Subcutaneous adipose tissue (tissue), 4 donors: ENCODE results near the gene USP8. TPM values are rescaled to one million over a fixed set of nuclear protein-coding genes. Genes with fewer than 3 reads are reported as not detected.

Experiments used
- total RNA-seq, 4 donors: library from RNA; depleted of rRNA; stranded (reverse); fragments of >200 nt; gene quantifications; one replicate each; pipeline ENCODE4 v1.1.0, GENCODE V29; 2016
- TF ChIP-seq, protein P1 (sequence below): fragments of 450-650 bp; IDR thresholded peaks from one replicate; pipeline ENCODE4 v1.5.1; 2016; ENCODE audit warnings: low read depth, mild to moderate bottlenecking, control low read depth, antibody characterized with exemption, moderate library complexity

USP8 gene
- total RNA-seq, 4 donors from 2014 or later: 45.2 to 65.2 (median 50.9) TPM

DNA sequence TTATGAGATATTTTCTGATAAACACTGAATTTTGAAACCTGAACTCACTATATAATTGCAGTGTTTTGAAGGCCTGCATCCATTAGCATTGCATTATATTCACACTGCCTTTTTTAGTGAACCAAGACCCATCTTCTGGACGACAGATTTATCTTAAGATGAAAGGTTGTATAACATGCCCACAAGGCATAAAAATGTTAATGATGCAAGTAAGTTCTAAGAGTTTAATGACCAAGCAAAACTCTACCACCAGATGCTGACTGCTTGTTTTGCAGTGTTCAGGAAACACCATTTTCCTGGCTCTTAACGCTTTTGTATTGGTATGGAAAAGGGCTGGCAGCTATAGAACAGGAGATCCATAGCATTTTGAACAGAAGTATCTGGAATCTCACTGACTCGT, 76.1 kb downstream of the USP8 start:
- TF ChIP-seq, protein P1, sequence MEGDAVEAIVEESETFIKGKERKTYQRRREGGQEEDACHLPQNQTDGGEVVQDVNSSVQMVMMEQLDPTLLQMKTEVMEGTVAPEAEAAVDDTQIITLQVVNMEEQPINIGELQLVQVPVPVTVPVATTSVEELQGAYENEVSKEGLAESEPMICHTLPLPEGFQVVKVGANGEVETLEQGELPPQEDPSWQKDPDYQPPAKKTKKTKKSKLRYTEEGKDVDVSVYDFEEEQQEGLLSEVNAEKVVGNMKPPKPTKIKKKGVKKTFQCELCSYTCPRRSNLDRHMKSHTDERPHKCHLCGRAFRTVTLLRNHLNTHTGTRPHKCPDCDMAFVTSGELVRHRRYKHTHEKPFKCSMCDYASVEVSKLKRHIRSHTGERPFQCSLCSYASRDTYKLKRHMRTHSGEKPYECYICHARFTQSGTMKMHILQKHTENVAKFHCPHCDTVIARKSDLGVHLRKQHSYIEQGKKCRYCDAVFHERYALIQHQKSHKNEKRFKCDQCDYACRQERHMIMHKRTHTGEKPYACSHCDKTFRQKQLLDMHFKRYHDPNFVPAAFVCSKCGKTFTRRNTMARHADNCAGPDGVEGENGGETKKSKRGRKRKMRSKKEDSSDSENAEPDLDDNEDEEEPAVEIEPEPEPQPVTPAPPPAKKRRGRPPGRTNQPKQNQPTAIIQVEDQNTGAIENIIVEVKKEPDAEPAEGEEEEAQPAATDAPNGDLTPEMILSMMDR: no peak

DNA sequence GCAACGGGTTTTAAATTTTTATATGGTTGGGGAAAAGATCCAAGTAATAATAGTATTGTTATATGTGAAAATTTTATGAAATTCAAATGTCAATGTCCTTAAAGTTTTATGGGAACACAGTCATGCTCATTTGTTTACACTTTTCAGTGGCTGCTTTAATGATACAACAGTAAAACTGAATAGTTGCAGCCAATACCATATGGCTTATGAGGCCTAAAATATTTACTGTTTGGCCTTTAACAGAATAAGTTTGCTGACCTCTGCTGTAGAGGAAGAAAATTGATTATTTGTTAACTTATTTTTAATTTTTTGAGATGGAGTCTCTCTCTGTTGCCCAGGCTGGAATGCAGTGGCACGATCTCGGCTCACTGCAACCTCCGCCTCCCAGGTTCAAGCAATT, 77.6 kb downstream of the USP8 start:
- TF ChIP-seq, protein P1: no peak

DNA sequence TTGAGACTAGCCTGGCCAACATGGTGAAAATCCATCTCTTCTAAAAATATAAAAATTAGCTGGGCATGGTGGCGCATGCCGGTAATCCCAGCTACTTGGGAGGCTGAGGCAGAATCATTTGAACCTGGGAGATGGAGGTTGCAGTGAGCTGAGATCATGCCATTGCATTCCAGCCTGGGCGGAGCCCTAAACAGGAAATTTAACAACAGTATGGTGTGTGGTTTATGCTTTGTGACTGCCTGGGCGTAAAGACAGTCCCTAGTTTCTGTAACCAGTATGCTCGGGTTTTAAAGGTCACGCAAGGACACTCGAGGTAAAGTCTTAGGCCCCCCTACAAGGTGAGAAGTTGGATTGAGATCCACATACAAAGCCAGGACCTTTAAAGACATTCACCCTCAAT, 78.9 kb downstream of the USP8 start:
- TF ChIP-seq, protein P1: no peak

DNA sequence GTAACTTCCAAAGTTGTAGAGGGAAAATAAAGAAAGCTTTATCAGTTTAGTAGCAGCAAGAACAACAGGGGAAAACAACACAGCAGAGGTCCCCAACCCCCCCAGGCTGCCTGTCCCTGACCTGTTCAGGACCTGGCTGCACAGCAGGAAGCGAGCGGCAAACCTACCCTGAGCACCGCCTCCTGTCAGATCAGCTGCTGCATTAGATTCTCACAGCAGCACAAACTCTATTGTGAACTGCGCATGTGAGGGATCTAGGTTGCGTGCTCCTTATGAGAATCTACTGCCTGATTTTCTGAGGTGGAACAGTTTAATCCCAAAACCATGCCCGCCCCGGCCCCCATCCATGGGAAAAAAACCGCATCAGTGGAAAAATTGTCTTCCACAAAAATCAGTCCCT, 81.9 kb downstream of the USP8 start:
- TF ChIP-seq, protein P1: no peak

DNA sequence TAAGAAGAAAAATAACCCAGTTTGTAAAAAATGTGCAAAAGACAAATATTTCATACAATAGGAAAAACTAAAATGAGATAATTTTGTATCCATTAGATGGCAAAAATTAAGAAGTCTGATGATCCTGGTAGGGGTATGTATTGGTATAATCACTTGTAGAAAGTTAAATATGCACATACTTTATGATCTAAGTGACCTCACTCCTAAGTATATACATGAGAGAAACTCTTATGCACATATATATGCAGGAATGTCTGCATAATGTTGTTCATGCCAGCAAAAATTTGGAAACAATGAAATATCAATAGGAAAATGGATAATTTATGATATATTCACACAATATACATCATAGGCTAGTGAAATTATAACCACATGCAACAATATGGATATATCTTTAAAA, 88.8 kb downstream of the USP8 start:
- TF ChIP-seq, protein P1: no peak

DNA sequence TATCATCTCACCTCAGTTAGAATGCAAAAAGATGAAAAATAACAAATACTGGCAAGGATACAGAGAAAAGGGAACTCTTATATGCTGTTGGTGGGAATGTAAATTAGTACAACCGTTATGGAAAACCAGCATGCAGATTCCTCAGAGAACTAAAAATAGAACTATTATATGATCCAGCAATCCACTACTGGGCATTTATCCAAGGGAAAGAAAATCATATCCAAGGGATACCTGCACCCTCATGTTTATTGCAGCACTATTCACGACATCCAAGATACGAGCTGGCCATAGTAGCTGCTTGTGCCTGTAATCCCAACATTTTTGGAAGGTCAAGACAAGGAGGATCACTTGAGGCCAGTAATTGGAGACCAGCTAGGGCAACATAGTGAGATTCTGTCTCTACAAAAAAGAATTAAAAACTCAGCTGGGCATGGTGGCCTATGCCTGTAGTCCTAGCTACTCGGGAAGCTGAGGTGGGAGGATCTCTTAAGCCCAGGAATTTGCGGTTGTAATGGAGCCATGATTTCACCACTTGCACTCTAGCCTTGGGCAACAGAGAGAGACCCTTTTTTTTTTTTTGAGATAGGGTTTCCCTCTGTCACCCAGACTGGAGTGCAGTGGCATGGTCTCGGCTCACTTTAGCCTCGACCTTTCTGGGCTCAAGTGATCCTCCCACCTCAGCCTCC, 95.7 kb downstream of the USP8 start:
- TF ChIP-seq, protein P1: no peak

DNA sequence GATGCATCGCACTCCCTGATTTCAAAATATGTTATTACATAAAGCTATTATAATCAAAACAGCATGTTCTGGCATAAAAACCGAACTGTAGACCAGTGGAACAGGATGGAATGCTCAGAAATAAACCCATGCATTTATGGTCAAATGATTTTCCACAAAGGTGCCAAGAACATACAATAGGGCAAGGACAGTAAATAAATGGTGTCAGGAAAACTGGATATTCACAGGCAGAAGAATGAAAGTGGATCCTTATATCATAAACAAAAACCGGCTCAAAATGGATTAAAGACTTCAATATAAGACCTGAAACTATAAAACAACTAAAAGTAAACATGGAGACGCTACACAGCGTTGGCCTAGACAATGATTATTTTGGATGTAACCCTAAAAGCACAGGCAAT, 99.6 kb downstream of the USP8 start:
- TF ChIP-seq, protein P1: no peak
